Measurements from ENCODE around the gene GMDS. TPM values are rescaled to one million over a fixed set of nuclear protein-coding genes. Genes with fewer than 3 reads are reported as not detected.

The GMDS gene
- polyA plus RNA-seq, 1 of the 3 experiments (the other 2 are of a cell fraction): 12.3 TPM

DNA sequence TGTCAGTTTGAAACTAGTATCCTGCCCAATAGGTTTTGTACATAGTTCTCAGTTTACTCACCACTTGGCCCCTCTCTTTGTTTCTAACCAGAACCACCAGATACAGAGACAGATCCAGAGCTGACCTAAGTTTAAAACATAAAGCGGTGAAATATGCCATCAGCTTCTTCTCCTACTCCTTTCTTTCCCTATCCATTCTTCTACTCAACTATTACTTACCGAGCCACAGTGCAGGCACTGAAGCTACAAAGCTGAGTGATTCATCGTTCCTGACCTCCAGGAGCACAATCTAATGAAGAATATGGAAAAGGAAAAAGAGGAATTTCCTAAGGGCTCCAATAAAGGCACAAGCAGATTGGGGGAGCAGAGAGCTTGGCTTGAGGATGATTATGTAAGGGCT is 349.7 kb downstream of the GMDS start:
- Histone ChIP-seq H2AFZ (ENCODE audit: low read depth) (no peak overlapping the region), H4K20me1 (ENCODE audit: insufficient read depth) (no peaks in the 10 kb centered on the region), H3K4me3 (ENCODE audit: low read depth in 2 of 2, low read length in 1 of 2) (no peak overlapping the region), H3K4me1 (ENCODE audit: control insufficient read depth in 1 of 2, insufficient read depth in 2 of 2, low read depth in 1 of 2, low read length in 1 of 2) (peaks cover 0 to 6% of the 10 kb centered on the region in 2 experiments; a peak in 1 of 4 replicates), H3F3A (replicated peaks; ENCODE audit: insufficient read depth) (no peaks in the 10 kb centered on the region), H3K79me2 (ENCODE audit: insufficient read depth) (no peaks in the 10 kb centered on the region), H3K36me3 (replicated peaks in 1 of 2; ENCODE audit: control insufficient read depth in 1 of 2, insufficient read depth in 2 of 2, low read length in 1 of 2) (no peaks in the 10 kb centered on the region), H3K9me3 (no peaks in the 10 kb centered on the region), H3K27me3 (ENCODE audit: insufficient read depth) (no peaks in the 10 kb centered on the region), H3K27ac (ENCODE audit: low read depth in 2 of 2, low read length in 1 of 2) (no peak overlapping the region), H3K9me2 (no peaks in the 10 kb centered on the region), H3K9ac (no peak overlapping the region), H3K4me2 (no peak overlapping the region)
- no peak for TF ChIP-seq TEAD4 (IDR thresholded peaks at IDR 0.05; ENCODE audit: borderline replicate concordance, insufficient read depth)
- no peak for TF ChIP-seq CHD2 (IDR thresholded peaks at IDR 0.05; ENCODE audit: low read length, partially characterized antibody)
- no peak for TF ChIP-seq MAX (IDR thresholded peaks at IDR 0.05; ENCODE audit: low read depth)
- no peak for TF ChIP-seq GATA2 (CRISPR knock-in tag; IDR thresholded peaks at IDR 0.05)
- TF ChIP-seq USF2 (IDR thresholded peaks at IDR 0.05; ENCODE audit: borderline replicate concordance, low read depth, low read length): no peak
- no peak for TF ChIP-seq ZBTB33 (IDR thresholded peaks at IDR 0.05; ENCODE audit: borderline replicate concordance, low read depth)
- no peak for TF ChIP-seq RAD21 (IDR thresholded peaks at IDR 0.05; ENCODE audit: low read length)
- TF ChIP-seq FOXM1 (IDR thresholded peaks at IDR 0.05; ENCODE audit: low read depth): no peak
- TF ChIP-seq FOSL2 (IDR thresholded peaks at IDR 0.05; ENCODE audit: borderline replicate concordance, low read depth): peak; percentile 6; the same call in 1 of the 2 replicates
- ChIA-PET CTCF (interaction anchor here (0.9 to 2.5 kb wide), 3 partner anchors 14 to 208 kb away, joined by 3 to 8 read pairs (median 3); no protein-coding TSS in a partner anchor), POLR2A (no interaction called here)
- WGBS (ENCODE audit: low lambda C conversion rate): 88% methylated on average over 3 of the region's 3 CpGs
- no peak for DNase-seq

DNA sequence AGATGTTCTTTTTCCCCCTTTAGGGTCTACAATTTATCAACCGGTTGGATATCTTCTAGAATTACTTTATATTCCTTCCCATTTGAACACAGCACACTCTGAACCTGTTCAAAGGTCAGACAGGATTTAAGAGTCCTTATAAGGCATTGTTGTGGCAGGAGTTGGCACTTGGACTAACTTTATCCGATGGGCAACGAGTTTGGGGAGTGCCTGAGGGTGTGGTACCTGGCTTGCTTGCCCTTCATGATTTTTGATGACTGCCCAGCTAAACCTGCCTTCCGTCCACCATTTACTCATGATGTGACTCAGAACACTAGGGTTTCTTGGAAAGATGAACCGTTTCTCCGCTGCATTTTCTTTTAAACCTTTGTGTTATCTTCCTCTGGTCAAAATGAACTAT is 350.5 kb downstream of the GMDS start:
- WGBS (ENCODE audit: low lambda C conversion rate): 94% methylated on average over 6 of the region's 6 CpGs
- CTCF ChIA-PET: interaction anchor here (0.7 to 2.5 kb wide), 4 partner anchors 8 to 209 kb away, joined by 3 to 9 read pairs (median 6); no protein-coding TSS in a partner anchor
- no peak overlapping the region for H3K9ac ChIP-seq
- no peaks in the 10 kb centered on the region for H3K9me3 ChIP-seq
- peaks cover 0 to 6% of the 10 kb centered on the region in 2 experiments; a peak in 1 of 4 replicates for H3K4me1 ChIP-seq (ENCODE audit: control insufficient read depth in 1 of 2, insufficient read depth in 2 of 2, low read depth in 1 of 2, low read length in 1 of 2)
- H3K27ac ChIP-seq (ENCODE audit: low read depth in 2 of 2, low read length in 1 of 2): no peak overlapping the region
- no peaks in the 10 kb centered on the region for H3K36me3 ChIP-seq (replicated peaks in 1 of 2; ENCODE audit: control insufficient read depth in 1 of 2, insufficient read depth in 2 of 2, low read length in 1 of 2)
- no peak overlapping the region for H3K4me2 ChIP-seq
- H2AFZ ChIP-seq (ENCODE audit: low read depth): no peak overlapping the region
- H4K20me1 ChIP-seq (ENCODE audit: insufficient read depth): no peaks in the 10 kb centered on the region
- H3K27me3 ChIP-seq (ENCODE audit: insufficient read depth): no peaks in the 10 kb centered on the region
- no peak for DNase-seq
- no peaks in the 10 kb centered on the region for H3K79me2 ChIP-seq (ENCODE audit: insufficient read depth)
- no peaks in the 10 kb centered on the region for H3K9me2 ChIP-seq
- no peak overlapping the region for H3K4me3 ChIP-seq (ENCODE audit: low read depth in 2 of 2, low read length in 1 of 2)
- no peaks in the 10 kb centered on the region for H3F3A ChIP-seq (replicated peaks; ENCODE audit: insufficient read depth)
- POLR2A ChIA-PET: no interaction called here
- TF ChIP-seq USF2 (IDR thresholded peaks at IDR 0.05; ENCODE audit: borderline replicate concordance, low read depth, low read length): no peak
- no peak for TF ChIP-seq EP300 (IDR thresholded peaks at IDR 0.05; ENCODE audit: borderline replicate concordance in 1 of 2, low read depth in 1 of 2, low read length in 1 of 2)
- TF ChIP-seq RFX5 (IDR thresholded peaks at IDR 0.05; ENCODE audit: low read length): no peak
- no peak for TF ChIP-seq RXRA (IDR thresholded peaks at IDR 0.05; ENCODE audit: borderline replicate concordance, low read depth)
- TF ChIP-seq FOSL2 (IDR thresholded peaks at IDR 0.05; ENCODE audit: borderline replicate concordance, low read depth): no peak
- TF ChIP-seq SMC3 (IDR thresholded peaks at IDR 0.05; ENCODE audit: low read depth, low read length): no peak
- no peak for TF ChIP-seq MAX (IDR thresholded peaks at IDR 0.05; ENCODE audit: low read depth)
- no peak for TF ChIP-seq CTCF (IDR thresholded peaks at IDR 0.05)
- TF ChIP-seq FOXM1 (IDR thresholded peaks at IDR 0.05; ENCODE audit: low read depth): no peak
- TF ChIP-seq FOXJ3 (CRISPR knock-in tag; IDR thresholded peaks at IDR 0.05): no peak
- TF ChIP-seq MEF2A (IDR thresholded peaks at IDR 0.05; ENCODE audit: borderline replicate concordance, low read depth): no peak
- no peak for TF ChIP-seq ZBTB33 (IDR thresholded peaks at IDR 0.05; ENCODE audit: borderline replicate concordance, low read depth)
- TF ChIP-seq TEAD4 (IDR thresholded peaks at IDR 0.05; ENCODE audit: borderline replicate concordance, insufficient read depth): no peak
- no peak for TF ChIP-seq SIN3A (IDR thresholded peaks at IDR 0.05; ENCODE audit: borderline replicate concordance, low read depth, low read length)
- TF ChIP-seq RAD21 (IDR thresholded peaks at IDR 0.05; ENCODE audit: low read length): no peak

All from SK-N-SH (cell line).